Mammary epithelial cell (primary cell): Measurements from ENCODE around the gene ZMIZ1.

Source experiments
- CTCF ChIP-seq, 2 donors: IDR thresholded peaks in 1 of 2; conservative IDR thresholded peaks in 1 of 2; 2 replicates each; pipeline ENCODE4 v1.5.1; 2011 to 2012; ENCODE audit warnings: inconsistent platforms in 2 of 2, low read length in 2 of 2, mild to moderate bottlenecking in 2 of 2, control low read depth in 1 of 2, low read depth in 1 of 2; ENCODE audit not compliant: insufficient read depth in 1 of 2; ENCODE audit errors: extremely low read depth in 1 of 2
- EZH2 ChIP-seq: IDR thresholded peaks from 2 replicates; pipeline ENCODE4 v1.6.1; 2012; ENCODE audit warnings: low read length, inconsistent platforms, borderline replicate concordance

GRCh38 chr10:79275105-79275430 is 206.3 kb downstream of the ZMIZ1 start:
- TF ChIP-seq CTCF (conservative IDR thresholded peaks at IDR 0.05 in 1 of 2, IDR thresholded peaks at IDR 0.05 in 1 of 2; ENCODE audit: extremely low read depth in 1 of 2, insufficient read depth in 1 of 2, low read depth in 1 of 2, low read length in 2 of 2) = no peak
- TF ChIP-seq EZH2 = no peak
